Naive thymus-derived CD8-positive, alpha-beta T cell (primary cell): Measurements from ENCODE around the gene MIP. TPM values are rescaled to one million over a fixed set of nuclear protein-coding genes. Genes with fewer than 3 reads are reported as not detected.

Experiments used
- polyA plus RNA-seq, 3 donors: library from polyadenylated mRNA; unstranded; fragments of 300-500 nt; fragmentation: Illumina TruSeq; gene quantifications; one replicate each; pipeline ENCODE4 v1.2.3, GENCODE V29; 2021
- total RNA-seq, 8 experiments: library from RNA in 2 of 8; stranded (reverse) in 2 of 8; gene quantifications; one replicate each; pipeline ENCODE4 v1.2.3 and lab custom pipeline; 2021 to 2026

MIP gene
- total and polyA plus RNA-seq, 5 experiments from 2014 or later = not detected

Other genes starting within 250 kb of the MIP start
- gene RNF41, start 232.7 kb downstream of the MIP start, total RNA-seq = 10 to 100 TPM; 34.2 to 35.0 TPM
- 10 to 100 TPM; 35.7 to 45.1 (median 41.8) TPM for gene RNF41, start 232.7 kb downstream of the MIP start, polyA plus RNA-seq
- 10 to 100 TPM; 10.8 to 13.3 TPM for gene NABP2, start 230.3 kb downstream of the MIP start, total RNA-seq
- 1 to 10 TPM; 3.5 to 3.9 (median 3.7) TPM for gene NABP2, start 230.3 kb downstream of the MIP start, polyA plus RNA-seq
- gene SLC39A5, start 224.6 kb downstream of the MIP start, total RNA-seq = not detected
- not detected for gene SLC39A5, start 224.6 kb downstream of the MIP start, polyA plus RNA-seq
- 10 to 100 TPM; 34.5 to 43.9 TPM for gene ANKRD52, start 196.3 kb downstream of the MIP start, total RNA-seq
- gene ANKRD52, start 196.3 kb downstream of the MIP start, polyA plus RNA-seq = 10 to 100 TPM in 1 of 3 donors, 1 to 10 TPM in 2; 7.5 to 11.5 (median 7.9) TPM
- gene COQ10A, start 187.7 kb downstream of the MIP start, total RNA-seq = 10 to 100 TPM; 37.7 to 39.0 TPM
- 10 to 100 TPM in 1 of 3 donors, 1 to 10 TPM in 2; 7.4 to 15.7 (median 9.6) TPM for gene COQ10A, start 187.7 kb downstream of the MIP start, polyA plus RNA-seq
- gene CS, start 154.3 kb downstream of the MIP start, total RNA-seq = 100 to 1,000 TPM; 115 to 127 TPM
- 10 to 100 TPM; 48.3 to 68.8 (median 50.2) TPM for gene CS, start 154.3 kb downstream of the MIP start, polyA plus RNA-seq
- gene CNPY2, start 138.7 kb downstream of the MIP start, total RNA-seq = 10 to 100 TPM; 79.9 to 85.6 TPM
- 100 to 1,000 TPM; 173 to 196 (median 179) TPM for gene CNPY2, start 138.7 kb downstream of the MIP start, polyA plus RNA-seq
- 100 to 1,000 TPM; 210 to 216 TPM for gene PAN2, start 120.7 kb downstream of the MIP start, total RNA-seq
- gene PAN2, start 120.7 kb downstream of the MIP start, polyA plus RNA-seq = 10 to 100 TPM; 10.5 to 11.9 (median 11.0) TPM
- gene IL23A, start 115.8 kb downstream of the MIP start, total RNA-seq = 10 to 100 TPM; 32.4 to 35.3 TPM
- 10 to 100 TPM; 12.3 to 16.6 (median 16.2) TPM for gene IL23A, start 115.8 kb downstream of the MIP start, polyA plus RNA-seq
- 100 to 1,000 TPM; 161 to 165 TPM for gene STAT2, start 94.5 kb downstream of the MIP start, total RNA-seq
- gene STAT2, start 94.5 kb downstream of the MIP start, polyA plus RNA-seq = 10 to 100 TPM; 61.7 to 68.1 (median 64.5) TPM
- not detected for gene APOF, start 91.8 kb downstream of the MIP start, total RNA-seq
- not detected for gene APOF, start 91.8 kb downstream of the MIP start, polyA plus RNA-seq
- gene TIMELESS, start 5.2 kb downstream of the MIP start, total RNA-seq = 1 to 10 TPM; 5.5 to 5.8 TPM
- gene TIMELESS, start 5.2 kb downstream of the MIP start, polyA plus RNA-seq = 1 to 10 TPM; 3.3 to 4.2 (median 3.5) TPM
- 1 to 10 TPM; 9.0 to 9.4 TPM for gene SPRYD4, start 13.9 kb upstream of the MIP start, total RNA-seq
- 1 to 10 TPM; 1.3 to 1.6 (median 1.4) TPM for gene SPRYD4, start 13.9 kb upstream of the MIP start, polyA plus RNA-seq
- gene GLS2, start 33.5 kb upstream of the MIP start, total RNA-seq = 10 to 100 TPM; 10.9 to 11.5 TPM
- 1 to 10 TPM; 3.2 to 6.5 (median 6.4) TPM for gene GLS2, start 33.5 kb upstream of the MIP start, polyA plus RNA-seq
- 1 to 10 TPM; 4.1 to 4.7 TPM for gene RBMS2, start 67.2 kb upstream of the MIP start, total RNA-seq
- gene RBMS2, start 67.2 kb upstream of the MIP start, polyA plus RNA-seq = 1 to 10 TPM; 1.2 to 6.2 (median 2.2) TPM
- gene BAZ2A, start 175.7 kb upstream of the MIP start, total RNA-seq = 100 to 1,000 TPM; 198 to 202 TPM
- gene BAZ2A, start 175.7 kb upstream of the MIP start, polyA plus RNA-seq = 10 to 100 TPM; 14.3 to 29.5 (median 24.1) TPM
- gene ATP5F1B, start 191.3 kb upstream of the MIP start, total RNA-seq = 100 to 1,000 TPM; 269 to 285 TPM
- gene ATP5F1B, start 191.3 kb upstream of the MIP start, polyA plus RNA-seq = 100 to 1,000 TPM; 724 to 879 (median 771) TPM
- gene PTGES3, start 233.6 kb upstream of the MIP start, total RNA-seq = 100 to 1,000 TPM; 179 to 197 TPM
- 100 to 1,000 TPM; 229 to 236 (median 234) TPM for gene PTGES3, start 233.6 kb upstream of the MIP start, polyA plus RNA-seq